ENCODE data around the gene SVIL.
"Not testable (repeated sequence)": the region's sequence is repeated elsewhere in the genome, so short reads cannot be mapped to it uniquely, and the experiment has no call there.

The SVIL gene

DNA sequence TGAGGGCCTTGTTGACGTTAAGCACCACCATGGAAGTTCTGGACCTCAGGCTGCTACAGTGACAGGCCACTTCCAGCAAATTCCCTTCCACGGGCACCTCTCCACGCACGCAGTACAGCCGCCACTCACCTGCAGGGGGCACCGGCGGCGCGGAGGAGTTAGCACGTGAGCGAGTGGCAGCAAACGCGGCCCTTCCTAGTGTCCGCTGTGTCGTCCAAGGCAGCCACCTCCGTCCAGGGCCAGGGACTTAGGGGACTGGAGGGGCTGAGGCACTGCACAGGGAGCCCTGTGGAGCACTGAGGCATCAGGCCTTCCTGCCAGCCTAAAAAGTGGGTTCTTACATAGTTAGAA is 164.4 kb downstream of the SVIL start:
- in situ Hi-C loops (cut with MboI; ENCODE audit: low sequenced_read_pairs) = no loop called here

DNA sequence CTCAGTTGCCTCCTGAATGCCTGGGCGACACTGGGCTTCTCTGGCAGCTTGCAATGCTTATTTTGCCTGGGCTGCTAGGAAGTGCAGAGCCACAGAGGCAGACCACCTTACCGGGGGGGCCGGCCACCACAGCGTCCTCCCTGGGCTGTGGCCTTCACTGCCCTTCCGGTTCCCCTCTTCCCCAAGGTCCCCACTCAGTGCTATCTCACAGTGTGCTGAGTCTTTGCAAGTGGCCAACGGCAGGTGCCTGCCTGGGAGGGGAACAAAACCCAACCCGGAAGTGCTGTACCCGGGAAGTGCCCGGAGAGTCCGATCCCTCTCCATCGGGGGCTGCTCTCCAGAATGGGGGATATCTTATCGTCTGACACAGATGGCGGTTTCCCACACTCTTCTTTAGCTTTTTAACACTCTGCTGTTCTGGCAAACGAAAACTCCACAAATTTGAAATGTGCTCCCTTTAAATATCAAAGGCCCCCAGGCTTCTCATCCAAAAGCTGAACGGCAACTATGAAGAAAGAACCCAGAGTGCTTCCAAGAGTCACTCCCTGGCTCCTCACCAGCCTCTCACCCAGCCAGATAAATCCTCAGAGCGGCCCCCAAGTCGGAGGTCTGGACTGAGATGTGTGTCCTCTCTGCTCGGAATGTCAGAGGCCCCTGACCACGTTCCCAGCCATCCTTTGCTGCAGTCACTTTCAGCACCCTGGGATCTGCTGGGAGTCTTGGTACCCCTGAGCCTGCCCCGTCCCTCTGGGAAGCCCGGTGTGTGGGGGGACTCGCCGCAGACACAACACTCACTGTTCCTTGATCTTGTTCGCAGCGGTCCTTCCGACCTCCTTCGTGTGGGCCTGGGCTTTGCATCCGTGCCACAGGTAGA is 165.1 kb downstream of the SVIL start:
- in situ Hi-C loops (cut with MboI; ENCODE audit: low sequenced_read_pairs) = no loop called here

DNA sequence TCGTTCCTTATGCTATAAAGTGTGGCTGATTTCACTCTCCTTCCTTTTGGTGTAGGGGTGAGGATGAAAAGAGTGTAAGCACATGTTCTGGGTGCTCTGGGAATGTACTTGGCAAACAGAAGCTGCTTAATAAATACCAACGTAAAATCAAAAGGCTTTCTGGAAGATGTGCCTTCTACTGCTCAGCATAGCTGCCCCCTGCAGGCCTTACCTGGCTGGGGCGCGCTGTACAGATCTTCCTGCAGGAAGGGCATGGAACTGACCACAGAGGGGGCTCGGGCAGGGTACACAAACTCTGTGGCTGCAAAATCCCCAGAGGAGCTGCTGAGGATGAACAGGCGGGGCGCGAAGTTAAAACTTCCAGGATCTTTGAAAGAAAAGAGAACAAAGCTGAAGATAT is 169.4 kb downstream of the SVIL start:
- in situ Hi-C loops (cut with MboI; ENCODE audit: low sequenced_read_pairs) = no loop called here

DNA sequence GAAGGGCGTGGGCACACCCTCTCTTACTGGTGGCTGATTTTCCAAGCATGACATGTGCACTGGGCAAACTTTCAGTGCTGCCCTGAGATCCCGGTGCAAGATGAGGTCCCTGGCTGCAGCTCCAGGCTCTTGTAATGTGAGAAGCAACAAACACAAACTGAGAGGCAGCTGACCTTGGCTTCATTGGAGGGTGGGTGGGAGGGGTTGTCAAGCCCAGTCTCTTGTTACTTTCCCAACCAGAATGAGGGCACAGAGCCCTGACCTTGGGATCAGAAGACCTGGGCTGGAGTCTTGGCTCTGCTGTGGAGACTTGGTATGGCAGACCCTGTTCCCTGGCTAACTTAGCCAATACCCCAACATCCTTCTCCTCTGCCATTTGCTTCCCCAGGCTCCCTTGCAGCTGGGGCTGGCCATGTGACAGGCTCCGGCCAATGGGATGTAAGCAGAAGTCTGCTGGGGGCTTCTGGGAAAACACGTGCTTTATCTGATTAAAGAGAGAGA is 170.1 kb downstream of the SVIL start:
- in situ Hi-C loops (cut with MboI; ENCODE audit: low sequenced_read_pairs) = not testable (repeated sequence)

DNA sequence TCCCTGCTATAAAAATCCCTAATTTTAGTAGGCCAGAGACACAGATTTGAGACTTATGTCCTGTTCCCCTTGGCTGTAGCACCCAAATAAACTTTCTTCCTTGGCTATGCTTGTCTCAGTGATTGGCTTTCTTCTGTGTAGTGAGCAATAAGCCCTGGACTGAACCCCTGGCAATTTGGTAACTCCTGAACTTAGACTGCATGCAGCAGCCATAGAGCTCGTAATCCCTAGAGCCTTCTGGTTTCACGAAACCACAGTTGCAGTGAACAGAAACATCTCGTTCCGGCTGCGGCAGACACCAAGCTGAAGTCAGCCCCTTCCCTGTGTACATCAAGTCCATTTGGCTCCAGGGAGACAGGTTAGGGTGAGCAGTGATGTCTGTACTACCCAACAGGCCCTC is 173.7 kb downstream of the SVIL start:
- in situ Hi-C loops (cut with MboI; ENCODE audit: low sequenced_read_pairs) = no loop called here

DNA sequence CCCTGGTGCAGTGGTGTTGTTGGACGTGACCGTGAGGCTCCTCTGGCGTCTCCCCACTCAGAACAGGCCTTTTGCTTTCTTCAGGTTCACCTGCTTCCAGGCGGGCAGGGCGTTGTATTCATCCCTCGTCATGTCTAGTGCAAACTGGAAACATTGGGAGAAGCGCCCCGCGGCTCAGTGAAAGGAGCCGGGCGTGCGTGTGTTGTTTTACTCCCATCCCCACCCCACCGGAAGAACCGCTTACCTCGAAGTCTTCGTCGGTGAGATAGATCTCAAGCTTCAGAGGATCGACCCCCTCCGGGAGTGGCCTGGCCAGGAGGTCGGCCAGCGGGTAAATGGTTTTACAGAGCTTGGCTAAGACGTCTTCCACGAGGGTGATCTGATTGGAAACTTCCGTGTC is 176.6 kb downstream of the SVIL start:
- in situ Hi-C loops (cut with MboI; ENCODE audit: low sequenced_read_pairs) = not testable (repeated sequence)

DNA sequence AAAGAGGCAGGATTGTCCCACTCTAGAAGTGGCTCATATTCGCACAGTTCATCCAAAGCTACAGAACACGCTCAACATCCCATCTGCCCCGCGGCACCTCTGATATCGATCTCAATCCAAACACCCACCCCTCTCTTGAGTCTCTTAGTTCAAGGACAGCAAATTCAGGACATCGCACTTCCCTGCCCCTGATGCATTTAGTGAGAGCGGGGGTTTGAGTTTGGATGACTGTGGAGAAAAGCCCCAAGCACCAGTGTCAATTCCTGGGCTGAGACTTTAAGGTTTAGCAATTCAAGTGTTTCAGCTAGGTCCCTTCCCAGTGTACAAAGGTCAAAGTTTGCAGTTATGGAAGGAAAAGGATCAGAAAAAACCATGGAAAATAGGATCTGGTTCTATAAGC is 179.7 kb downstream of the SVIL start:
- in situ Hi-C loops (cut with MboI; ENCODE audit: low sequenced_read_pairs) = no loop called here

DNA sequence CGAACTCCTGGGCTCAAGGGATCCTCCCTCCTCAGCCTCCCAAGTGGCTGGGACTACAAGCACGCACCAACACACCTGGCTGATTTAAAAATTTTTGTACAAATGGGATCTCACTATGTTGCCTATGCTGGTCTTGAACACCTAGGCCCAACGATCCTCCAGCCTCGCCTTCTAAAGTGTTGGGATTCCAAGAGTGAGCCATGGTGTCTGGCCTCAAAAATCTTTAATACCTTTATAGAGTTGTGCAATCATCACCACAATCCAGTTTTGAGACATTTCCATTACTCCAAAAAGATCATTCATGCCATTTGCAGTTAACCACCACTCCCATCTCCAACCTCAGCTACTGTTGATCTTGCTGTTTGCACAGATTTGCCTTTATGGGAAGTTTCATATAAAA is 180.5 kb downstream of the SVIL start:
- in situ Hi-C loops (cut with MboI; ENCODE audit: low sequenced_read_pairs) = no loop called here

DNA sequence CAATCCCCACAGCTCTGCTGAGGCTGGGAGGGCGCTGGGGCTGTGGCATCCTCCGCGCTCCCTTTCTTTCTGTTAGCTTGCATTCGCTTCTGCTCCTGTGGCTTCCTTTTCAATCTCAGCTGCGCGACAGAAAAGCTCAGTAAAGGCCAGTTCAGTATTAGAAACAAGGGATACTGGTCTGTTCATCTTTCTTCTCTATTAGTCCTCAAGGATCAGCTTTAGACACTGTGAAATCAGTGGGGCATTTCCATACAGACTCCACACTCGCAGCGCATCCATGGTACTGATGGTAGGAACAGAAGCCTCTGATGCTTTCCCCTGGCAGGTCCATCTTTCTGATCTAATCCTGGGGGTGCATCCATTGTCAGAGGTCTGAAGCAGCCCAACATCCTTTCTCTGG is 182.2 kb downstream of the SVIL start:
- in situ Hi-C loops (cut with MboI; ENCODE audit: low sequenced_read_pairs) = no loop called here

DNA sequence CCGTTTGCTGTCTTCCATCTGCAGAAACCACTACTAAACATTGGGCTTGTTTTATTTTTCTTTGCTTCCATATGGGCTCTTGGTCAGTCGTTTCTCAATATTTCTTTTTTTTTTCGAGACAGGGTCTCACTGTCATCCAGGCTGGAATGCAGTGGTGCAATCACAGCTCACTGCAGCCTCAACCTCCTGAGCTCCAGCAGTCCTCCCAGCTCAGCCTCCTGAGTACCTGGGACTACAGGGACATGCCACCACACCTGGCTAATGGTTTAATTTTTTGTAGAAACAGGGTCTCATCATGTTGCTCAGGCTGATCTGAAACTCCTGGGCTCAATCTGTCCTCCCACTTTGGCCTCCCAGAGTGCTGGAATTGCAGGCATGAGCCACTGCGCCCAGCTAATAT is 182.8 kb downstream of the SVIL start:
- in situ Hi-C loops (cut with MboI; ENCODE audit: low sequenced_read_pairs) = no loop called here

DNA sequence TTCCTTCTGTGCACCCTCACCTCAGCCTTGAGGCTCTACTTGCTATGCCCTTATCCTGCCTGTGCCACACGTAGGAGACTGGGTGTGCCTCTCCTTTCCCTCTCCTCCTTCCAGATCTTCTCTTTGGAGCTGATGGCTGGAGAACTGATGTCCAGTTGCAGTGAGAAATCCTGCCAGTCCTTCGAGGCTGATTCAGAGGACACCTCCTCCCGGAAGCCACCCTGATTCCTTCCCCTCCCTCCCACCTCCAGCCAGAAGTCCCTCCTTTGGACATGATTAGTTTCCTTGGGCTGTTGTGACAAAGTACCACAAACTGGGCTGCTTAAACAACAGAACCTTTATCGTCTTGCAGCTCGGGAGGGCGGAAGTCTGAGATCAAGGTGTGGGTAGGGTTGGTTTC is 184.4 kb downstream of the SVIL start:
- in situ Hi-C loops (cut with MboI; ENCODE audit: low sequenced_read_pairs) = no loop called here

DNA sequence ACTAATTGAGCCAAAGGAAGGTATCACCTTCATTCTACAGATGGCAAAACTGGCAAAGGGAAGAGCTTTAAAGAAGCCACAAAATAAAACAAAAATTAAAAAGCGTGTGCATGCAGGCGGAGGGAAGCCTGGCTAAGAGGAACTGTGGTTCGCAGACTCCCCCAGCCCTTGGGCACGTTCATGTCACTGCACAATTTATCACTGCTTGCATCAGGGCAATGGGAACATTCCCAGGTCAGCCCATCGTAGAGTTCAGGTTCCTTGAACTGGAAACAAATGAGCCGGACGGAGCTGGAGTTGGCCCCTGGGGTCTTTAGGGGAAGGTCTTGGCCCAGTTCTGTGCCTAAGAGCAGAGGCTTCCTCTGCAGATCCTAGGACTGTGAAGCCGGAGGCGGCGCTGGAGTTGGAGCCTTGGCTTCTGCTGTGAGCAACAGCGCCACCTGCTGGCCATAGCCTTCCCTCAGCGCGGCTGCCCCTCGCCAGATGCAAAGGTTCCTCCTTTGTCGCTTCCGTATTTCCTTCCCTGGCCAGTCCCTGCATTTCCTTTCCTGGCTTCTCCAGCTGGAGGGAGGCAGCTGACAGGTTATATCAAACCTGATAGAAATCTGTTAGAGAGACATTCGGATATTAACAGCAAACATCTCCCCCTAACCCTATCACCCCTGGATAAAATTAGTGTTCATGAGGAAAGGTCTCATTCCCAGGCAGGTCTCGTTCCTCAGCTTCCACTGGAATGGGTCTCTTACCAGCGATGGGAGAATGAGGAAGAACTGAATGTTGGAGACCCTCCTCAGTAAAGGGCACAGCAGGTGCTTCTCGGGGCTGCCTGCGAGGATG is 185.8 kb downstream of the SVIL start:
- in situ Hi-C loops (cut with MboI; ENCODE audit: low sequenced_read_pairs) = not testable (repeated sequence)

DNA sequence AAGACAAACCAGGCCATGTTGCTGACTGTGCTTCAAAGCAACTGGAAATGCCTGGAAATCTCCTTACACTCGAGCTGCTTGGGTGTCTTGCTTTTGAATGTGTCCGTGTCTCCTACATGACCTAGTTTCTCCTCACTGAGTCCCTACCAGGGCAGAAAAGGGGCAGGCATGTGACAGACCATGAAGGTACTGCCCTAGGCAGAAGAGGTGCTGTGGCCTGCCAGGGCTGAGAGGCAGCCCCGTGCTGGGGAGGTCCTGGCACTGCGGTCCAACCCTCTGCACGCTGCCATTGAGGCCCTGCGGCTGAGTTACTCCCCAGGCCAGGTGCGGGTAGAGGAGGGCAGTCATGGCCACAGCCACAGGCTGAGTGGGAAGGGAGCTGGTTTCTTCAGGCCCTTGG is 186.6 kb downstream of the SVIL start:
- in situ Hi-C loops (cut with MboI; ENCODE audit: low sequenced_read_pairs) = no loop called here

DNA sequence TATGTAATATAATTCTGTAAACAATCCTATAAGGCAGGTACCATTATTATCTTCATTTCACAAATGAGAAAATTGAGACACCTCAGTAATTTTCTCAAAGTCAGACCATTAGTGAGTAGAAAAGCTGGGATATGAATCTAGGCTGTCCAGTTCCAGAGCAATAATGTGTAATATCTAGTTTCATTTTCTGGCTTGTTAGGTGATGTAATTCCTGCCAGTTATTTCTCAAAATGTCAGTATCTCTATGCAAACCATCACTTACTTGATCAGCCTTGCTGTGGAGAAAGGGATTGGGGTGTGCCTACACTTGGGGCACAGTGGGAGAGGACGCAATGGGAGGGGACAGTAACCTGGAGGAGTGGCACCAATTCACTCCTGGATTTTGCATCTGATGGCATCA is 188.4 kb downstream of the SVIL start:
- in situ Hi-C loops (cut with MboI; ENCODE audit: low sequenced_read_pairs) = no loop called here

DNA sequence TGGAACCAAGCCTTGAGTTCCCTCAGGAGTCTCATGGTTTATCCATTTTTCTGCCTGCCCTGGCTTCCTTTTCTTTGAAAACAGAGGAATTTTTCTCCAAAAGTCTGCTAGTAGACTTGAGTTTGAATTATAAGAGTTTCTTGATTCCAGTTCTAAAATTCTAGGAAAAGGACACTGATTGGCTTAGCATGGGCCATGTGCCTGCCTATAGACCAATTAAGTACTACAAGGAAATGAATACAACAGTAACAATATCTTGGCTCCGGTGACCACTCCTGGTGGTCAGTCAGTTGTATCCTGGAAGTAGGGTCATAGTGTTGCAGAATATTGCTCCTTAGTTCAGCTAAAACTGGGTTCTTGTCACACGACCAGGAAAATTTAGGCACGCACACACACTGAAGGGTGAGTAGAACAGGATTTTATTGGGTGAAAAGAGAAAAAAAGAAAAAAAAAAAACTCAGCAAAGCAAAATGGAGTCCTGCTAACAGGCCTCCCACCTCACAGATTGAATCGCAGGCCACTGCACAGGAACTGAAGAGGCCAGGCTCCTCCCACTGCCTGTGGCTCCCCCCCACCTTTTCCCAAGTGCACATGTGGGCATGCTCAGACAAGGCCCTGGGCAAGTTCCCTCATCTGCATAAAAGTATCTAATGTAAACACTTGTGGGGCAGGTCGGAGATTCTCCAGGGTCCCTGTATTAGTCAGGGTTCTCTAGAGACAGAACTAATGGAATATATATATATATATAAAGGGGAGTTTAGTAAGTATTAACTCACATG is 190.8 kb downstream of the SVIL start:
- in situ Hi-C loops (cut with MboI; ENCODE audit: low sequenced_read_pairs) = no loop called here

DNA sequence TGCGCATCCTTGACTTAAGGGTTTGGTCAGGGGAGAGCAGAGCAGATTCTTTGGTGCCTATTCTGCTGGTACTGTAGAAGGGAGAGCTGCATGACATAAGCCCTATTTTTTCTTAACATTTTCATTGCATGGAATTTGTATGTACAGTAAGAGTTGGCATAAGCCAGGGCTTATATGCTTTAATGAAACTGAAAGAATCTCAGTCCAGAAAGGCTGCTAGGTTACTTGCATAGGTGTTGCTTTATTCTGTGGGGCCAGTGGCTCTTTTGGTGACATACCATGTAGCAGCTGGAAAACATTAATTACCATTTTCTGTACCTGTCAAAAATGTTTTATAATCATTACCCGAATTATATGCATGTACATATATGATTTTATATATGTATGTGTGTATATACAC is 193.8 kb downstream of the SVIL start:
- in situ Hi-C loops (cut with MboI; ENCODE audit: low sequenced_read_pairs) = no loop called here

DNA sequence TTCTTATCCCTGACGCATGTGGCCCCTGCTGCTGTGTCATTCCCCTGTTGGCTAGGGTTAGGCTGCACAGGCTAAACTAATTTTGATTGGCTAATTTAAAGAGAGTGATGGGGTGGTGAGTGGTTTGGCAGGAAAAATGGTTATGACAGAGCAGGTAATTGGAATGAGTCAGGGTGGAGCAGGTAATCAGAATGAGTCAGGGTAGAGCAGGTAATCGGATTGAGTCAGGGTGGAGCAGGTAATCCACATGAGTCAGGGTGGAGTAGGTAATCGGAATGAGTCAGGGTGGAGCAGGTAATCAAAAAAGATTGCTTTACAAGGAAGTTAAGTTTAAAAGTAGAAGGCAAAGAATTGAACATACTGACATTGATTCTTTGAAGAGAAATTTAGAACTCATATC is 195.8 kb downstream of the SVIL start:
- in situ Hi-C loops (cut with MboI; ENCODE audit: low sequenced_read_pairs) = not testable (repeated sequence)

DNA sequence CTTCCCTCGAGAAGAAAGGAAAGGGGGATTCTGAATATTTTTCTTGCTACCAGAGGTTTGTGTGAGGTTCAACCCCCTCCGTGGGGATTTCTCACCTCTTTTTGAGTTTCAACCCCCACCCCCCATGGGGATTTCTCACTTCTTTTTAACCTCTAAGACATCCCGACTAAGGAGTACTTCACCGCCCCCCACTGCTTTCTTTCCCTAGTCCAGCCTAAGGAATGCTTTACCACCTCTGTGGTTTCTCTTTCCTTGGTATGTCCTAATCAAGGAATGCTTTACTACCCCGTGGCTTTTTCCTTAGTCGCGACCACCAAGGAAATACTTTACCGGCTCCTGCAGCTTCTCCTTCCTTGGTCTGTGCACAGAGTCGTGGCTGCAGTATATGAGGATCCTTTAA is 196.5 kb downstream of the SVIL start:
- in situ Hi-C loops (cut with MboI; ENCODE audit: low sequenced_read_pairs) = no loop called here

DNA sequence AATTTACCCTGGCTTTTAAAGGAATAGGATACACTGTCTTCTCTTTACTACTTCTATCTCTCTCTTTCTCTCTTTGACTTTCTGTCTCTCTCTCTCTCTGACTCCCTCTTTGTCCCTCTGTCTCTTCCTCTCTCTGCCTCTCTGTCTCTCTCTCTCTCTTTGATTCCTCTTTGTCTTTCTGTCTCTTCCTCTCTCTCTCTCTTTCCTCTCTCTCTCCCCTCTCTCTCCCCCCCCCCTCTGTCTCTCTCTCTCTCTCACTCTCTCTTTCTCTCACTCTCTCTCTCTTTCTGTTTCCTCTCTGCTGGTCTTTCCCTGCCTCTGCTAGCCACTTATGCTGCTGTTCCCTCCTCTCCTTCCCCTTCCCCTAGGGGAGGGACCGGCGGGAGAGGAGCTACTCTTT is 196.9 kb downstream of the SVIL start:
- in situ Hi-C loops (cut with MboI; ENCODE audit: low sequenced_read_pairs) = no loop called here

DNA sequence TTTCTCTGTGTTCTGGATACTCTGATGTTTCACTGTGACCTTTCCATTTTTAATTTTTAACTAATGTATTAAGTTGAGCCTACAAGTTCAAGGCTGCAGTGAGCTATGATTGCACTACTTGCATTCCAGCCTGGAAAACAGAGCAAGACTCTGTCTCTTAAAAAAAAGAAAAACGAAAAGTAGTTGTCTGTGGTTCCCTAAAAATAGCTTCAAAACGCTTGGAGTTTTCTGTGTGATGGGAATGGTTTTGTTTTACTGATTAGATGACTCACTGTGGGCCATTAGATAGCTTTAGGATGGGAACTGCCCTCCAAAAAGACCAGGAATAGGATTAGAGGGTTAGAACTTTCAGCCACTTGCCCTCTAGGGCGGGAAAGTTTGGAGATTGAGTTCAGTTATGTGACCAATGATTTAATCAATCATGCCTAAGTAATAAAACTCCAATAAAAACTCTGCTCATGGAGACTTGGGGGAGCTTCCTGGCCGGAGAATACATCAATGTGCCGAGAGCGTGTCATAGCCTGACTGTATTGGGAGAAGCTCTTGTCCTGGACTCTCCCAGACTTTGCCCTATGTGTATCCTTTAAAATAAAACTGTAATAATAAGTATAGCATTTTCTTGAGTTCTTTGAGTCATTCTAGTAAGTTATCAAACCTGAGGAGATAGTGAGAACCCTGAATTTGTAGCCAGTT is 198.8 kb downstream of the SVIL start:
- in situ Hi-C loops (cut with MboI; ENCODE audit: low sequenced_read_pairs) = no loop called here

DNA sequence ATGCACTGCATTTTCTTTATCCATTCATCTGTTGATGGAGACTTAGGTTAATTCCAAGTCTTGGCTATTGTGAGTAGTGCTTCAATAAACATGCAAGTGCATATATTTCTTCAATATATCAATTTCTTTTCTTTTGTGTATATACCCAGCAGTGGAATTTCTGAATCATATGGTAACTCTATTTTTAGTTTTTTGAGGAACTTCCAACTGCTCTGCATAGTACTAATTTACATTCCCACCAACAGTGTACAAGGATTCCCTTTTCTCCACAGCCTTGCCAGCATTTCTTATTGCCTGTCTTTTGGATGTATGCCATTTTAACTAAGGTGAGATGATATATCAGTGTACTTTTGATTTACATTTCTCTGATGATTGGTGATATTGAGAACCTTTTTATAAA is 200.7 kb downstream of the SVIL start:
- in situ Hi-C loops (cut with MboI; ENCODE audit: low sequenced_read_pairs) = no loop called here
